Stimulated activated effector memory CD8-positive, alpha-beta T cell treated with anti-CD3 and anti-CD28 coated beads, Interleukin-12 subunit alpha, Interleukin-12 subunit beta, amount 100 ng/mL, for 72 hours (primary cell): ENCODE data around the gene MAFF.
"Not testable (repeated sequence)": the region's sequence is repeated elsewhere in the genome, so short reads cannot be mapped to it uniquely, and the experiment has no call there.

Experiments used
- ATAC-seq: fragments of 150-1000 bp; cut with Tn5 transposase; 2 replicates; pipeline ENCODE4 v1.10.0; 2021
- DNase-seq, 2 donors: peaks; one replicate each; pipeline ENCODE4 v3.0.0; 2021 to 2022; ENCODE audit warnings: low spot score in 2 of 2
- H3K27ac Mint-ChIP-seq: one replicate; pipeline ENCODE4 v1.8.0; 2022; ENCODE audit warnings: mild to moderate bottlenecking, mixed read lengths
- H3K36me3 Mint-ChIP-seq: one replicate; pipeline ENCODE4 v1.8.0; 2022; ENCODE audit warnings: mild to moderate bottlenecking, mixed read lengths
- H3K4me1 Mint-ChIP-seq: one replicate; pipeline ENCODE4 v1.8.0; 2022; ENCODE audit warnings: mixed read lengths
- H3K4me3 Mint-ChIP-seq: one replicate; pipeline ENCODE4 v1.8.0; 2022; ENCODE audit warnings: mild to moderate bottlenecking, mixed read lengths
- H3K9me3 Mint-ChIP-seq: one replicate; pipeline ENCODE4 v1.8.0; 2022; ENCODE audit warnings: mixed read lengths

The MAFF gene

DNA sequence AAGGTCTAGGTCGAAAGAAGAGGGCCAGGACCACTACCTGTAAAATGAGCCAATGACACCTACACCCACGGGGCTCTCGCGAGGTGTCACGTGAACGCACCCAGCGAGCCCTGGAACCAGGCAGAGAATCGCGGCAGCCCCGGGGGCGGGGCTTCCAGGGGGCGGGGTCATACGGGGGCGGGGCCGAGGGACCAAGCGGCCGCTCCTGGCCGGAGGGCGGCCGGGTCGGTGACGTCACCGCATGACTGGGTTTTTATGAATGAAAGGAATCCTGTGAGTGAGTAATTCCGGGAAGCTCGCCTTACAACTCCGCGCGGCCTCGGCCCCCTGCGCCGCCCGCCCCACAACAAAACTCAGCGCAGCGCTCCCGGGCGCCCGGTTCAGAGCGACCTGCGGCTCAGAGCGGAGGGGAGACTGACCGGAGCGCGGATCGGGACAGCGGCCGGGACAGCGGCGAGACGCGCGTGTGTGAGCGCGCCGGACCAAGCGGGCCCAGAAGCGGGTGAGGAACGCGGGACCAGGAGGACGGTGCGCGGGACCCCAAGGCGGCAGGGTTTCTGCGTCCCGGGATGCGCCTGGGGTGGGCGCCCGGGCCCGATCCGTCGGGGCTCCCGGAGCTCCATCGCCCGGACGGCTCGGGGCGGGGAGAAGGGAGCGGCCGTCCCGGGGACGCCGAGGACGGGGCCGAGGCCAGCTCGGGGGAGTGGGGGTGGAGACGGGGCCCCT, at the start of gene MAFF:
MAFF (plus strand) TSS at position 284 of the 726 bp plus-strand sequence. CDS start 11,860 bp downstream, outside the sequence.
- peak; percentile 85 to 93 for DNase-seq
- ATAC-seq = peak; percentile 78
- Mint-ChIP-seq H3K27ac (peak within 1 kb of the TSS; percentile 93), H3K4me1 (peaks cover 52% of the 10 kb centered on the region), H3K4me3 (peak within 1 kb of the TSS; percentile 71), H3K9me3 (no peaks in the 10 kb centered on the region), H3K36me3 (peaks cover 63% of the 10 kb centered on the region)

GRCh38 chr22:38153821-38154562, 47.8 kb upstream of the MAFF start:
- Mint-ChIP-seq H3K36me3 (no peaks in the 10 kb centered on the region), H3K9me3 (no peaks in the 10 kb centered on the region), H3K27ac (peak overlapping the region; percentile 43), H3K4me1 (peaks cover 17% of the 10 kb centered on the region), H3K4me3 (no peak overlapping the region)
- no peak for DNase-seq
- no peak for ATAC-seq

DNA sequence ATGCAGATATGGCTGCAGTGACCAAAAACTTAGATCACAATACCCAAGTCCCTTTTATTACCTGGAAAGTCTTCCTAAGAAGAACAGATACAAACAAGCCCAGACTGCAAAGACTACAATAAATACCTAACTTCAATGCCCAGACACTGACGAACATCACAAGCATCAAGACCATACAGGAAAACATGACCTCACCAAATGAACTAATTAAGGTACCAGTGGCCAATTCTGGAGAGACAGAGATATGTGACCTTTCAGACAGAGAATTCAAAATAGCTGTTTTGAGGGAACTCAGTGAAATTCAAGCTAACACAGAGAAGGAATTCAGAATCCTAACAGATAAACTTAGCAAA, 47.3 kb upstream of the MAFF start:
- ATAC-seq, DNase-seq, H3K4me3 Mint-ChIP-seq, H3K36me3 Mint-ChIP-seq, H3K9me3 Mint-ChIP-seq: not testable (repeated sequence)
- Mint-ChIP-seq H3K27ac (peak overlapping the region; percentile 43), H3K4me1 (peaks cover 17% of the 10 kb centered on the region)

GRCh38 chr22:38155703-38156102, 46.1 kb upstream of the MAFF start:
- no peak overlapping the region for H3K4me3 Mint-ChIP-seq
- peaks cover 17% of the 10 kb centered on the region for H3K4me1 Mint-ChIP-seq
- DNase-seq (no peak), ATAC-seq (no peak)
- H3K27ac Mint-ChIP-seq = no peak overlapping the region
- H3K36me3 Mint-ChIP-seq = peaks cover 6% of the 10 kb centered on the region
- no peaks in the 10 kb centered on the region for H3K9me3 Mint-ChIP-seq

DNA sequence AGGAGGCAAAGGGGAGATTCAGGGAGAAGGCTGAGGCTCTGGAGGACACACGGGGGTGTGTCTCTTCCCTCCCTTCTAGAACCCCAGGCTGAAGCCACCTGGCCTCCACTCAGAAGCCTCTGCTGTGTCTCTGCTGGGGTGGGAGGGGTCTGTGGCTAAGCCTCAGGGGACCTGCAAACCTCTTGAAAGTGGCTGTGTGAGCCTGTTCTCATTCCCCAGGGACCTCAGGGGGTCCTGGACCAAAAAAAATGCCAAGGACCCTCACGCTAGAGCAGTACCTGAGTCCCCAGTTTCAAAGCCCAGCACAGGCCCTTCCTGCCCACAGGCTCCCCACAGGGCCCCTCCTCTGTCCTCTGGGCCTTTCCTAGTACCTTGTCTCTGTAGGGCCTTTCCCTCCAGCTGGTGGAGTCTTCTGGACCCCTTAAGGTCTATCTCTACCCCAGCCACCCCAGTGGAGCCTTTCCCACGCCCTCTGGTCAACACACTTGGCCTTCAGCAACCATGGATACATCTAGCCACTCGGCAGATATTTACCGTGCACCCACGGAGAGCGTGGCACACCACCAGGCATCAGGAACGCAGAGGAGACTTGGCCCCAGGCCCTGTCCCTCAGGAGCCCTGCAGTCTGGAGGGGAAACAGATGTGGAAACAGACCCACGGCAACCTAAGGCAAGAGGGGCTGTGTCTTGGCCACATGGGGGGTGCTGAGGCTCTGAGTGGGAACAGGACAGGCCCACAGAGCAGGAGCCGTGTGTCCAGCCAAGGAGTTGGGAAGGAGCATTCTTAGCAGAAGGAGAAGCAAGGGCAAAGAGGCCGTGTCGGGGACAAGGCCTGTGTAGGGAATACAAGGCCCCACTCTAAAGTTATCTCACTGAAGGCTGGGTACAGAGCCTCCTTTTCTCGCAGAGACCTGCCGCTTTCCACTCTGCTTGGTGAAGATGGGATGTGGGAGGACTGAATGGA, 38.6 kb upstream of the MAFF start:
- Mint-ChIP-seq H3K36me3 (peaks cover 22% of the 10 kb centered on the region), H3K4me1 (peaks cover 25% of the 10 kb centered on the region), H3K27ac (peak overlapping the region; percentile 20), H3K9me3 (no peaks in the 10 kb centered on the region), H3K4me3 (no peak overlapping the region)
- ATAC-seq (peak; percentile 11), DNase-seq (no peak)

DNA sequence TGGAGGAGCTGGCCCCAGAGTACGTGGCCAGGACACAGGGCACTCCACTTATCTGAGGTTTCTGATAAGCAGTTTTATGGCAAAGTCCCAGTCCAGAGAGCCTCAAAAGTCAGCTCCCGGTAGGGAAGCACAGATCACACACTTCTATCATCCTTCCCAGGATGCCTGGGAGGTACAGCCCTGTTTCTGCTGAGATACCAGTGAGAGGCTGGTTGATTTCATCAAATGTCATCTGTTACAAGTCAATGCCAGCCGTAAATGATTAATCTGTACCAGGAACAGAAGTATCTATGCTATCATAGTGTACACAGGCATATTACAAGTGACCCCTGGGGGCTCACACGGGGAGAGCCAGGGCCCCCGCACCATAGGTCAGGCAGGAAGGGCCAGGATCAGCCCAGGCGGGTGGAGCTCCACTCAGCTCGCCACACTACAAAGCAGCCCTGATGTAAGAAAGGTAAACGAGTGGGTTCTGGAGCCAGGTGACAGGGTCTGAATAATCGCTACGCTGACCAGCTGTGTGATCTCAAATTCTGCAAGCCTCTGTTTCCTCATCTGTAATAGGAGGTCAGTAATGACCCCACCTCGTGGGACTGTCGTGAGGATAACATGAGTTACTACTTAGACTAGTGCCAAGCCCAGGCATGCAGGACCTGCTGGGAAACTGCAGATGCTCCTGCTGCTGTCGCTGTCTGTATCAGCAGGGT, 37.8 kb upstream of the MAFF start:
- ATAC-seq (no peak), DNase-seq (no peak)
- Mint-ChIP-seq H3K36me3 (peaks cover 29% of the 10 kb centered on the region), H3K4me3 (no peak overlapping the region), H3K9me3 (no peaks in the 10 kb centered on the region), H3K27ac (peak overlapping the region; percentile 43), H3K4me1 (peaks cover 25% of the 10 kb centered on the region)

DNA sequence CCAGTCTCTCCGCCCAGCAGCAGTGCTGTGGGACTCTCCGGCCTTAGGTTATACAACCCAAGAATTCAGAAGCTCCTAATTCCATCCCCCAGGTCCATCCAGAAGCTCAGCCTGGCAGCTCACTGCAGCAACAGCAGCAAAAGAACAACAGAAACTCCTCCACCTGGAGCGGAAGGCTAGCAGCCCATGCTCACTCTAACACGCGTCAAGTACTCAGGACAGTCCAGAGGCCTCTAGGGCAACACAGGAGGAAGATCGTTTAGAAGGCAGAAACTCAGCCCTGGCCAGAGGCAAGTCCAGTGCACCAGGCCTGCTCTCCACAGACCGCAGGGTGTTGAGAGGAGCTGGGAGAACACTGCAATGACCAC, 37.3 kb upstream of the MAFF start:
- Mint-ChIP-seq H3K4me1 (peaks cover 25% of the 10 kb centered on the region), H3K9me3 (no peaks in the 10 kb centered on the region), H3K27ac (peak overlapping the region; percentile 43), H3K36me3 (peaks cover 25% of the 10 kb centered on the region), H3K4me3 (no peak overlapping the region)
- DNase-seq = no peak
- no peak for ATAC-seq

GRCh38 chr22:38165922-38166593, 35.7 kb upstream of the MAFF start:
- no peak overlapping the region for H3K4me3 Mint-ChIP-seq
- no peak for DNase-seq
- no peak overlapping the region for H3K27ac Mint-ChIP-seq
- no peak for ATAC-seq
- no peaks in the 10 kb centered on the region for H3K9me3 Mint-ChIP-seq
- H3K4me1 Mint-ChIP-seq = peaks cover 25% of the 10 kb centered on the region
- H3K36me3 Mint-ChIP-seq = peaks cover 23% of the 10 kb centered on the region

DNA sequence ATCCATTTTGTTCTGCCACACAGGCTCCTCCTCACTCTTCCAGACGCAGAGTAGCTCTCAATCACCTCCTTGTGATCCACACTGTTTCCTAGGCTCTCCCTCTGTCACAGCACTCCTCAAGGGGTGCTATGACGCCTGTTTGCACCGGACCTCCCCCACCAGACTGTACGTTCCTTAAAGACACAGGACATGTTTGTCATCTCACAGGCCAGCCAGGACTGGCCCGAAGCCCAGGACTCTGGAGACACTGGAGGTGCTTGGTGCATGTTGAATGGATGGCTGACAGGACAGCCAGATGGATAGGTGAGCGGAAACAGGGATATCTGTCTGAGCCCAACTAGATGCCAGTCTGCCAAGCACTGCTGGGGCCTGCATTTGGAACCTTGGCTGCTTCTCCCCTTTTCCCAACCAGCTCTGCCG, 33.8 kb upstream of the MAFF start:
- peak overlapping the region; percentile 57 for H3K27ac Mint-ChIP-seq
- H3K4me3 Mint-ChIP-seq = no peak overlapping the region
- H3K4me1 Mint-ChIP-seq = peaks cover 26% of the 10 kb centered on the region
- no peaks in the 10 kb centered on the region for H3K9me3 Mint-ChIP-seq
- ATAC-seq = no peak
- DNase-seq = no peak
- H3K36me3 Mint-ChIP-seq = peaks cover 23% of the 10 kb centered on the region

GRCh38 chr22:38169116-38169515, 32.7 kb upstream of the MAFF start:
- peaks cover 23% of the 10 kb centered on the region for H3K36me3 Mint-ChIP-seq
- peaks cover 33% of the 10 kb centered on the region for H3K4me1 Mint-ChIP-seq
- no peak for DNase-seq
- ATAC-seq = no peak
- H3K4me3 Mint-ChIP-seq = no peak overlapping the region
- H3K27ac Mint-ChIP-seq = no peak overlapping the region
- H3K9me3 Mint-ChIP-seq = no peaks in the 10 kb centered on the region

DNA sequence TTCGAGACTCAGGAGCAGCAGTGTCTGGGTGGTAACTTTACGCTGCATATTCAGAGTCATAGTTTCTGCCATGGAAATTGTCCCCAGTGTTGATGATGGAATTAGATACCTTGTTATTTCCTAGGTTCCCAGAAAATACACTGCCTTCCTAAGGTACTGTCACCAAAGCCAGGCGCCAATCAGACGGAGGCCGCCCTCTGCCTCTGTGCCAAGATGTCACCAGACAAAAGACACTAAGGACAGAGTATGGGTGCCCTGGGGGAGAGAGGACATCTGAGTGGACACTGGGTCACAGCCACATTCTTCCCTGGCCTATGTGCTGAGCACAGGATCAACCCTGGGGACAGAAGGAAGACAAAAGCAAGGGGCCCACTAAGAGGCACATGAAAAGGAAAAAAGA, 31.3 kb upstream of the MAFF start:
- H3K9me3 Mint-ChIP-seq = no peaks in the 10 kb centered on the region
- peaks cover 16% of the 10 kb centered on the region for H3K36me3 Mint-ChIP-seq
- ATAC-seq (no peak), DNase-seq (no peak)
- H3K4me3 Mint-ChIP-seq = no peak overlapping the region
- no peak overlapping the region for H3K27ac Mint-ChIP-seq
- peaks cover 32% of the 10 kb centered on the region for H3K4me1 Mint-ChIP-seq

DNA sequence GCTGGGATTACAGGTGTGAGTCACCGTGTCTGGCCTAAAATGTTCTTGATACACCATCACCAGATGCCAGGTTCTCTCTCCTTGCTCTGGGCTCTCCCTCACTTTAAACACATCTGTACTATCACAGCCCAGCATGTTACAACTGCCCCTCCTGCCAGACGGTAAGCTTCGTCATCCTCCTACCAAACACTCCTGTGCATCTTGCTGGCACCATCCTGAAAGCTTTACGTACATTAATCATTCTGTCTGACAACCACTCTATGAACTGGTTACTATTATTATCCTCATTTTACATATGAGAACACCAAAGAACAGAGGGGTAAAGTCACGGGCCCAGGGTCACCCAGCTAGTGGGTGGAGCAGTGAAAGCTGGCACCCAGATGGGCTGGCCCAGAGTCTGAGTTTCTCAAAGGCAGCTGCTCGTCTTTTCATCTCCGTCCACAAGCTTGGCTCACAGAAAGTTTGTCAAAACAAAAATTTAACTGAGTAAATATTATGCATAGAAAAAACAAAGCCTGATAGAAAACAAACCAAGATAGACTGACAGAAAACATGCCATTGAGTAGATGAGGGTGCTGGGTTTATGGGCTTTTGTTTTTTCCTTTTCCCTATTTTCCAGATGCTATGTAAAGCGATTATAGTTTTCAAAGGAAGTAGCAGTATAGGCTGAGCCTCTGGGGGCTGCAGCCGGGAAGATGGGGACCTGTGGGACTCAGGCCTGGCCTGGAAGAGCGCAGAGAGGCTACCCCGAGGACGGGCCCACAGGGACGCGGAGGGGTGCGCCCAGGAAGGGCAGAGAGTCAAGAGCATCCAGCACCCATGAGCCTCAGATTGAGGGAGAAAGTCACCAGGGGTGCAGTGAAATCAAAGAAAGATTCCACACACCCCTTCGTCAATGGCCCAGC, 29.6 kb upstream of the MAFF start:
- Mint-ChIP-seq H3K4me3 (peak overlapping the region; percentile 26), H3K36me3 (peaks cover 12% of the 10 kb centered on the region), H3K27ac (peak overlapping the region; percentile 92), H3K9me3 (no peaks in the 10 kb centered on the region), H3K4me1 (peaks cover 49% of the 10 kb centered on the region)
- ATAC-seq = no peak
- DNase-seq = no peak

- Mint-ChIP-seq H3K9me3 (no peaks in the 10 kb centered on the region), H3K27ac (peak overlapping the region; percentile 92), H3K4me1 (peaks cover 56% of the 10 kb centered on the region), H3K4me3 (peak overlapping the region; percentile 26), H3K36me3 (peaks cover 16% of the 10 kb centered on the region)
- peak; percentile 75 for ATAC-seq
- peak in 1 of 2 donors; percentile 67 for DNase-seq
Observed at GRCh38 chr22:38172832-38173640, 28.8 kb upstream of the MAFF start.
